HepG2 (cell line): ENCODE measurements around the gene NLRC3. TPM values are rescaled to one million over a fixed set of nuclear protein-coding genes. Genes with fewer than 3 reads are reported as not detected.

Source experiments
- ERF ChIP-seq: IDR thresholded peaks from 2 replicates; pipeline ENCODE4 v1.6.1; 2018; ENCODE audit warnings: missing biosample characterization, missing genetic modification reagents
- FLYWCH1 ChIP-seq: sonication (generic); formaldehyde crosslinking; IDR thresholded peaks from 2 replicates; pipeline ENCODE4 v1.8.1; 2023; ENCODE audit warnings: mild to moderate bottlenecking, missing genetic modification reagents
- HDAC1 ChIP-seq: sonication (generic); formaldehyde crosslinking; IDR thresholded peaks from 2 replicates; pipeline ENCODE4 v1.5.1; 2020; ENCODE audit warnings: mild to moderate bottlenecking, missing genetic modification reagents
- MAZ ChIP-seq, 2 experiments: sonication (generic) in 1 of 2; formaldehyde crosslinking in 1 of 2; IDR thresholded peaks; 2 replicates each; pipeline versions ENCODE4 v1.5.0 to v1.6.1; 2012 to 2020; ENCODE audit warnings: low read depth in 2 of 2, mild to moderate bottlenecking in 2 of 2, borderline replicate concordance in 1 of 2, improper control_type of control experiment in 1 of 2, low read length in 1 of 2, missing genetic modification reagents in 1 of 2, moderate library complexity in 1 of 2
- MEIS1 ChIP-seq: sonication (generic); formaldehyde crosslinking; IDR thresholded peaks from 2 replicates; pipeline ENCODE4 v1.9.0; 2021; ENCODE audit warnings: mild to moderate bottlenecking, missing genetic modification reagents, moderate library complexity, borderline replicate concordance
- MYC ChIP-seq: sonication (generic); formaldehyde crosslinking; IDR thresholded peaks from 2 replicates; pipeline ENCODE4 v1.9.0; 2021; ENCODE audit warnings: missing genetic modification reagents, borderline replicate concordance
- RAD51 ChIP-seq: fragments of 450-650 bp; IDR thresholded peaks from 2 replicates; pipeline ENCODE4 v1.6.1; 2016; ENCODE audit warnings: borderline replicate concordance
- TMF1 ChIP-seq: sonication (generic); formaldehyde crosslinking; IDR thresholded peaks from 2 replicates; pipeline ENCODE4 v1.8.1; 2022; ENCODE audit warnings: low read depth, missing genetic modification reagents
- ZNF468 ChIP-seq: sonication (generic); formaldehyde crosslinking; IDR thresholded peaks from 2 replicates; pipeline ENCODE4 v1.8.0; 2022; ENCODE audit warnings: mild to moderate bottlenecking, moderate library complexity, missing genetic modification reagents
- ZNF619 ChIP-seq: sonication (generic); formaldehyde crosslinking; IDR thresholded peaks from 2 replicates; pipeline ENCODE4 v1.4.0; 2020; ENCODE audit warnings: mild to moderate bottlenecking, missing genetic modification reagents
- ZNF703 ChIP-seq: sonication (generic); formaldehyde crosslinking; IDR thresholded peaks from 2 replicates; pipeline ENCODE4 v1.5.1; 2020; ENCODE audit warnings: missing genetic modification reagents, mild to moderate bottlenecking, moderate library complexity, borderline replicate concordance
- ZNF777 ChIP-seq: sonication (generic); formaldehyde crosslinking; IDR thresholded peaks from 2 replicates; pipeline ENCODE4 v1.4.0; 2020; ENCODE audit warnings: missing genetic modification reagents
- polyA plus RNA-seq, 8 experiments: library from polyadenylated mRNA; depleted of rRNA in 3 of 8; stranded (reverse) in 7 of 8; unstranded in 1 of 8; fragments of >200 nt; fragmentation: Illumina TruSeq in 4 of 8; extraction: Trizol in 4 of 8; gene quantifications; 2 replicates each; pipeline versions ENCODE4 v1.2.1 to v1.2.3, GENCODE V29; 2011 to 2016; ENCODE audit warnings: low read depth in 4 of 8, missing spikeins in 1 of 8, mixed read lengths in 1 of 8; ENCODE audit not compliant: insufficient read depth in 1 of 8
- total RNA-seq, 5 experiments: library from RNA; depleted of rRNA; stranded (reverse); fragments of >200 nt; fragmentation: Illumina TruSeq; extraction: Trizol; gene quantifications; 2 replicates each; pipeline ENCODE4 v1.2.3, GENCODE V29; 2016; ENCODE audit warnings: low read depth in 1 of 5
- TF ChIP-seq, protein P1 (sequence below): sonication (generic); formaldehyde crosslinking; IDR thresholded peaks from 2 replicates; pipeline ENCODE4 v1.5.1; 2020; ENCODE audit warnings: mild to moderate bottlenecking, missing genetic modification reagents, borderline replicate concordance
- TF ChIP-seq, protein P2 (sequence below): sonication (generic); formaldehyde crosslinking; conservative IDR thresholded peaks from 2 replicates; pipeline ENCODE4 v1.4.0; 2020; ENCODE audit warnings: mild to moderate bottlenecking, missing genetic modification reagents, moderate library complexity
- TF ChIP-seq, protein P3 (sequence below): sonication (generic); formaldehyde crosslinking; IDR thresholded peaks from 2 replicates; pipeline ENCODE4 v1.4.0; 2020; ENCODE audit warnings: missing genetic modification reagents

Gene NLRC3
- total and polyA plus RNA-seq, 2 of the 13 experiments (the other 11 are each of a cell fraction or from before 2014, with no cell fraction given) = not detected

DNA sequence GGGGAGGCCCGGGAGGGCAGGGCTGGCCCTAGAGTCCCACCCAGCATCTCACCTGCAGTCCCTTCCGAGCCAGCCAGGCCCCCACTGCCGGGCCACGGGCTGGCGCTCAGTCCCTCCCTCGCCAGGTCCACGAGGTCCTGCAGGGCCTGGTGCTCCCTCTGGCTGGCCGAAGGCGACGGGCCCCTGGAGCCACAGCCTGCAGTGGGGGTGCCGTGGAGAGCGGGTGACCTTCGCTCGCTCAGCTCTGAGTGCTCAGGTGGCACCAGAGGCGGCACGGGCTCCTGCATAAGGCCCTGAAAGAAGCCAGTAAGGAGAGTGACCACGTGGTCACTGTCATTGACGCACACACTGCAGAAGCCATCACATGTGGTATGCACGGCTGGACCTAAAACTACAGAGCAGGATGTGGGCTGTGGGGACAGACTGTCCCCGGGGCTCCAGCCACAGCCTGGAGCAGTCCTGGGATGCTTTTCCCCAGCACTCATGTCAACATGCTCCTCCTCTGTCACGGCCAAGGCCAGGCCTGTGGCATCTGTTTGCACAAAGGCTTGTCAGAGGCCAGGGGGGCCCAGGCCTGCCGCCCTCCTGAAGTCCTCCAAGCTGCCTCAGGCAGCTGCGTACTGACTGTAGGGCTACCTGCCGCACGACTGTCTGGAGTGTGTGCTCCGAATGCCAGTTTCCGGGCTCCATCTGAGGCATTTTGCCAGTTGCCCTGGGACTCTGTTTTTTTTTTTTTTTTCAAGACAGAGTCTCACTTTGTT is 19.1 kb upstream of the NLRC3 start (continued):
- TF ChIP-seq, protein P1, sequence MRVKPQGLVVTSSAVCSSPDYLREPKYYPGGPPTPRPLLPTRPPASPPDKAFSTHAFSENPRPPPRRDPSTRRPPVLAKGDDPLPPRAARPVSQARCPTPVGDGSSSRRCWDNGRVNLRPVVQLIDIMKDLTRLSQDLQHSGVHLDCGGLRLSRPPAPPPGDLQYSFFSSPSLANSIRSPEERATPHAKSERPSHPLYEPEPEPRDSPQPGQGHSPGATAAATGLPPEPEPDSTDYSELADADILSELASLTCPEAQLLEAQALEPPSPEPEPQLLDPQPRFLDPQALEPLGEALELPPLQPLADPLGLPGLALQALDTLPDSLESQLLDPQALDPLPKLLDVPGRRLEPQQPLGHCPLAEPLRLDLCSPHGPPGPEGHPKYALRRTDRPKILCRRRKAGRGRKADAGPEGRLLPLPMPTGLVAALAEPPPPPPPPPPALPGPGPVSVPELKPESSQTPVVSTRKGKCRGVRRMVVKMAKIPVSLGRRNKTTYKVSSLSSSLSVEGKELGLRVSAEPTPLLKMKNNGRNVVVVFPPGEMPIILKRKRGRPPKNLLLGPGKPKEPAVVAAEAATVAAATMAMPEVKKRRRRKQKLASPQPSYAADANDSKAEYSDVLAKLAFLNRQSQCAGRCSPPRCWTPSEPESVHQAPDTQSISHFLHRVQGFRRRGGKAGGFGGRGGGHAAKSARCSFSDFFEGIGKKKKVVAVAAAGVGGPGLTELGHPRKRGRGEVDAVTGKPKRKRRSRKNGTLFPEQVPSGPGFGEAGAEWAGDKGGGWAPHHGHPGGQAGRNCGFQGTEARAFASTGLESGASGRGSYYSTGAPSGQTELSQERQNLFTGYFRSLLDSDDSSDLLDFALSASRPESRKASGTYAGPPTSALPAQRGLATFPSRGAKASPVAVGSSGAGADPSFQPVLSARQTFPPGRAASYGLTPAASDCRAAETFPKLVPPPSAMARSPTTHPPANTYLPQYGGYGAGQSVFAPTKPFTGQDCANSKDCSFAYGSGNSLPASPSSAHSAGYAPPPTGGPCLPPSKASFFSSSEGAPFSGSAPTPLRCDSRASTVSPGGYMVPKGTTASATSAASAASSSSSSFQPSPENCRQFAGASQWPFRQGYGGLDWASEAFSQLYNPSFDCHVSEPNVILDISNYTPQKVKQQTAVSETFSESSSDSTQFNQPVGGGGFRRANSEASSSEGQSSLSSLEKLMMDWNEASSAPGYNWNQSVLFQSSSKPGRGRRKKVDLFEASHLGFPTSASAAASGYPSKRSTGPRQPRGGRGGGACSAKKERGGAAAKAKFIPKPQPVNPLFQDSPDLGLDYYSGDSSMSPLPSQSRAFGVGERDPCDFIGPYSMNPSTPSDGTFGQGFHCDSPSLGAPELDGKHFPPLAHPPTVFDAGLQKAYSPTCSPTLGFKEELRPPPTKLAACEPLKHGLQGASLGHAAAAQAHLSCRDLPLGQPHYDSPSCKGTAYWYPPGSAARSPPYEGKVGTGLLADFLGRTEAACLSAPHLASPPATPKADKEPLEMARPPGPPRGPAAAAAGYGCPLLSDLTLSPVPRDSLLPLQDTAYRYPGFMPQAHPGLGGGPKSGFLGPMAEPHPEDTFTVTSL = peak; percentile 55; the same call in 1 of the 2 replicates
- peak; percentile 73; the same call in 1 of the 2 replicates for TF ChIP-seq ZNF703 (CRISPR knock-in tag)
- TF ChIP-seq ZNF777 = peak; percentile 53; the same call in 1 of the 2 replicates
- TF ChIP-seq, protein P2, sequence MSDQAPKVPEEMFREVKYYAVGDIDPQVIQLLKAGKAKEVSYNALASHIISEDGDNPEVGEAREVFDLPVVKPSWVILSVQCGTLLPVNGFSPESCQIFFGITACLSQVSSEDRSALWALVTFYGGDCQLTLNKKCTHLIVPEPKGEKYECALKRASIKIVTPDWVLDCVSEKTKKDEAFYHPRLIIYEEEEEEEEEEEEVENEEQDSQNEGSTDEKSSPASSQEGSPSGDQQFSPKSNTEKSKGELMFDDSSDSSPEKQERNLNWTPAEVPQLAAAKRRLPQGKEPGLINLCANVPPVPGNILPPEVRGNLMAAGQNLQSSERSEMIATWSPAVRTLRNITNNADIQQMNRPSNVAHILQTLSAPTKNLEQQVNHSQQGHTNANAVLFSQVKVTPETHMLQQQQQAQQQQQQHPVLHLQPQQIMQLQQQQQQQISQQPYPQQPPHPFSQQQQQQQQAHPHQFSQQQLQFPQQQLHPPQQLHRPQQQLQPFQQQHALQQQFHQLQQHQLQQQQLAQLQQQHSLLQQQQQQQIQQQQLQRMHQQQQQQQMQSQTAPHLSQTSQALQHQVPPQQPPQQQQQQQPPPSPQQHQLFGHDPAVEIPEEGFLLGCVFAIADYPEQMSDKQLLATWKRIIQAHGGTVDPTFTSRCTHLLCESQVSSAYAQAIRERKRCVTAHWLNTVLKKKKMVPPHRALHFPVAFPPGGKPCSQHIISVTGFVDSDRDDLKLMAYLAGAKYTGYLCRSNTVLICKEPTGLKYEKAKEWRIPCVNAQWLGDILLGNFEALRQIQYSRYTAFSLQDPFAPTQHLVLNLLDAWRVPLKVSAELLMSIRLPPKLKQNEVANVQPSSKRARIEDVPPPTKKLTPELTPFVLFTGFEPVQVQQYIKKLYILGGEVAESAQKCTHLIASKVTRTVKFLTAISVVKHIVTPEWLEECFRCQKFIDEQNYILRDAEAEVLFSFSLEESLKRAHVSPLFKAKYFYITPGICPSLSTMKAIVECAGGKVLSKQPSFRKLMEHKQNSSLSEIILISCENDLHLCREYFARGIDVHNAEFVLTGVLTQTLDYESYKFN (CRISPR knock-in tag) = peak; percentile 89
- peak; percentile 86 for TF ChIP-seq HDAC1 (CRISPR knock-in tag)
- peak; percentile 39; the same call in 1 of the 2 replicates for TF ChIP-seq RAD51
- peak; percentile 53; the same call in 1 of the 2 replicates for TF ChIP-seq MEIS1 (CRISPR knock-in tag)
- TF ChIP-seq MYC (CRISPR knock-in tag) = peak; percentile 79
- peak; percentile 34; the same call in 1 of the 2 replicates for TF ChIP-seq MAZ (IDR thresholded peaks at IDR 0.05; ENCODE audit: borderline replicate concordance, low read depth, low read length)
- TF ChIP-seq MAZ (CRISPR knock-in tag; IDR thresholded peaks at IDR 0.05; ENCODE audit: low read depth) = peak; percentile 41; the same call in 1 of the 2 replicates
- TF ChIP-seq FLYWCH1 (CRISPR knock-in tag) = no peak
- peak; percentile 90 for TF ChIP-seq ERF (CRISPR knock-in tag)
- no peak for TF ChIP-seq ZNF619 (CRISPR knock-in tag)
- TF ChIP-seq, protein P3, sequence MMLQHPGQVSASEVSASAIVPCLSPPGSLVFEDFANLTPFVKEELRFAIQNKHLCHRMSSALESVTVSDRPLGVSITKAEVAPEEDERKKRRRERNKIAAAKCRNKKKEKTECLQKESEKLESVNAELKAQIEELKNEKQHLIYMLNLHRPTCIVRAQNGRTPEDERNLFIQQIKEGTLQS (CRISPR knock-in tag) = peak; percentile 24
- TF ChIP-seq ZNF468 (CRISPR knock-in tag) = no peak
- TF ChIP-seq TMF1 (CRISPR knock-in tag) = peak; percentile 71; the same call in 1 of the 2 replicates
